OCI-LY3 (cell line): Measurements from ENCODE around the gene TAF10.

Experiments
- H2AFZ ChIP-seq: fragments of 200-600, 300-600 bp; shearing (Covaris generic); 2 replicates; pipeline ENCODE4 v1.6.0; 2014; ENCODE audit warnings: antibody characterized with exemption, low read depth, low read length
- H3K27ac ChIP-seq: fragments of 200-600, 300-600 bp; sonication (generic); 2 replicates; pipeline ENCODE4 v1.5.1; 2014; ENCODE audit warnings: mild to moderate bottlenecking, low read length, moderate library complexity, mixed read lengths
- H3K27me3 ChIP-seq: fragments of 200-600, 300-600 bp; sonication (generic); 2 replicates; pipeline ENCODE4 v1.6.1; 2014; ENCODE audit warnings: low read depth, low read length, mixed read lengths
- H3K36me3 ChIP-seq: fragments of 200-600, 300-600 bp; sonication (generic); replicated peaks from 2 replicates; pipeline ENCODE3; 2014; ENCODE audit warnings: low read depth, low read length, mixed read lengths
- H3K4me1 ChIP-seq: fragments of 300-600, 200-600 bp; sonication (generic); 2 replicates; pipeline ENCODE4 v1.6.1; 2014; ENCODE audit warnings: low read length, mixed read lengths
- H3K4me2 ChIP-seq: fragments of 200-600, 300-600 bp; sonication (generic); 2 replicates; pipeline ENCODE4 v1.6.1; 2014; ENCODE audit warnings: low read length, mixed read lengths
- H3K4me3 ChIP-seq: fragments of 300-600, 200-600 bp; sonication (generic); 2 replicates; pipeline ENCODE4 v1.5.1; 2014; ENCODE audit warnings: antibody characterized with exemption, mild to moderate bottlenecking, low read length, moderate library complexity
- H3K79me2 ChIP-seq: fragments of 300-600, 200-600 bp; shearing (Covaris generic); 2 replicates; pipeline ENCODE4 v1.6.1; 2014; ENCODE audit warnings: mild to moderate bottlenecking, low read length, mixed read lengths
- H3K9ac ChIP-seq: fragments of 300-600, 200-600 bp; shearing (Covaris generic); 2 replicates; pipeline ENCODE4 v1.6.0; 2014; ENCODE audit warnings: mild to moderate bottlenecking, low read length, moderate library complexity
- H3K9me3 ChIP-seq: fragments of 200-600, 300-600 bp; shearing (Covaris generic); 2 replicates; pipeline ENCODE4 v1.6.1; 2014; ENCODE audit warnings: low read length, mixed read lengths; ENCODE audit not compliant: insufficient read depth
- H4K20me1 ChIP-seq: fragments of 200-600, 300-600 bp; sonication (generic); 2 replicates; pipeline ENCODE4 v1.6.1; 2016; ENCODE audit warnings: low read length, mixed read lengths; ENCODE audit not compliant: insufficient read depth
- EZH2phosphoT487 ChIP-seq: fragments of 200-600 bp; shearing (Covaris generic); IDR thresholded peaks from 2 replicates; pipeline ENCODE4 v1.6.1; 2018; ENCODE audit warnings: antibody characterized with exemption, mixed run types, low read depth
- TF ChIP-seq, protein P1 (sequence below): fragments of 200-600, 300-600 bp; sonication (generic); IDR thresholded peaks from 2 replicates; pipeline ENCODE4 v1.5.1; 2014; ENCODE audit warnings: antibody characterized with exemption, low read length, low read depth

The TAF10 gene

DNA sequence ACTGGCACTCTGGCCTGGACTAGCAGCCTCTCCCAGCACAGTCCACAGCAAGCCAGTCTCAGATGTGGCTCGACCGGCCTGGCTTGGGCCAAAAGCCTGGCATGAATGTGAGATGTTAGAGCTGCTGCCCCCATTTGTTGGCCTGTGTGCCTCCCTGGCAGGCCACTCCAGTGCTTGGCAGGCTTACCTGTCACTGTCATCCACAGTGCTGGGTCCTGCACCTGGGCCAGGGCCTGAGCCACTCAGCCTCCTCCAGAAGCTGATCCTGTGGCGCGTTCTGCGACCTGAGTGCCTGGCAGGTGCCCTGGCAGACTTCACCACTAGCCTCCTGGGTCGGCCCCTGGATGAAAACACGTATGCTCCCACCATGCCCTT, 44.7 kb downstream of the TAF10 start:
- H3K4me1 ChIP-seq: no peaks in the 10 kb centered on the region
- no peaks in the 10 kb centered on the region for H3K79me2 ChIP-seq
- no peak overlapping the region for H2AFZ ChIP-seq
- H3K9me3 ChIP-seq: no peaks in the 10 kb centered on the region
- H3K27ac ChIP-seq: no peak overlapping the region
- H3K36me3 ChIP-seq: no peaks in the 10 kb centered on the region
- H3K4me2 ChIP-seq: no peak overlapping the region
- H3K27me3 ChIP-seq: no peaks in the 10 kb centered on the region
- no peak overlapping the region for H3K9ac ChIP-seq
- no peaks in the 10 kb centered on the region for H4K20me1 ChIP-seq
- H3K4me3 ChIP-seq: no peak overlapping the region
- TF ChIP-seq, protein P1, sequence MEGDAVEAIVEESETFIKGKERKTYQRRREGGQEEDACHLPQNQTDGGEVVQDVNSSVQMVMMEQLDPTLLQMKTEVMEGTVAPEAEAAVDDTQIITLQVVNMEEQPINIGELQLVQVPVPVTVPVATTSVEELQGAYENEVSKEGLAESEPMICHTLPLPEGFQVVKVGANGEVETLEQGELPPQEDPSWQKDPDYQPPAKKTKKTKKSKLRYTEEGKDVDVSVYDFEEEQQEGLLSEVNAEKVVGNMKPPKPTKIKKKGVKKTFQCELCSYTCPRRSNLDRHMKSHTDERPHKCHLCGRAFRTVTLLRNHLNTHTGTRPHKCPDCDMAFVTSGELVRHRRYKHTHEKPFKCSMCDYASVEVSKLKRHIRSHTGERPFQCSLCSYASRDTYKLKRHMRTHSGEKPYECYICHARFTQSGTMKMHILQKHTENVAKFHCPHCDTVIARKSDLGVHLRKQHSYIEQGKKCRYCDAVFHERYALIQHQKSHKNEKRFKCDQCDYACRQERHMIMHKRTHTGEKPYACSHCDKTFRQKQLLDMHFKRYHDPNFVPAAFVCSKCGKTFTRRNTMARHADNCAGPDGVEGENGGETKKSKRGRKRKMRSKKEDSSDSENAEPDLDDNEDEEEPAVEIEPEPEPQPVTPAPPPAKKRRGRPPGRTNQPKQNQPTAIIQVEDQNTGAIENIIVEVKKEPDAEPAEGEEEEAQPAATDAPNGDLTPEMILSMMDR: no peak
- no peak for TF ChIP-seq EZH2phosphoT487

DNA sequence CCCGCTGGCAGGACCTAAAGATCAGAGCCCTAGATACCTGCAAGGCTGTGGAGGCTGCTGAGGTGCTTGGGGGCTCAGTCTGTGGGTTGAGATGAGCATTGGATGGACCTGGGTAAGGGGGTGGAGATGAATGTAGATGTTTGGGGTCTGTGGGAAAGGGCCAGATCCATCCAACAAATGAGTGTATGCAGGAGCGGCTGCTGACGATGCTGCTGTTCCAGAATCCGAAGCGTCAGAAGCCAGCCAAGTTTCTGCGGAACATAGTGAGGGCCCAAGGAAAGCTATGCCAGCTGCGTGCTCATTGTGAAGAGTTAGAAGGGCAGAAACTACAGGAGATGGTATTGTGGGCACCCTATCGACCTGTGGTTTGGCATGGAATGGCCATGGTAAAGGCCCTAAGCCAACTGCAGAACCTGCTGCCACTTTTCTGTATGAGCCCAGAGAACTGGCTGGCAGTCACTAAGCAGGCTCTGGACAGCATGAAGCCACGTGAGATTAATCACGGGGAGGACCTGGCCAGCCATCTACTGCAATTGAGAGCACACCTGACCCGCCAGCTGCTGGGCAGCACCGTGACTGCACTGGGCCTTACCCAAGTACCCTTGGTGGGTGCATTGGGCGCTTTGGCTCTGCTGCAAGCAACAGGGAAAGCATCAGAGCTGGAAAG, 45.2 kb downstream of the TAF10 start:
- Histone ChIP-seq H4K20me1 (no peaks in the 10 kb centered on the region), H3K4me1 (no peaks in the 10 kb centered on the region), H3K27ac (no peak overlapping the region), H3K79me2 (no peaks in the 10 kb centered on the region), H3K4me3 (no peak overlapping the region), H3K27me3 (no peaks in the 10 kb centered on the region), H2AFZ (no peak overlapping the region), H3K9ac (no peak overlapping the region), H3K36me3 (no peaks in the 10 kb centered on the region), H3K4me2 (no peak overlapping the region), H3K9me3 (no peaks in the 10 kb centered on the region)
- TF ChIP-seq, protein P1: no peak
- no peak for TF ChIP-seq EZH2phosphoT487

- Histone ChIP-seq H4K20me1 (no peaks in the 10 kb centered on the region), H3K4me3 (no peak overlapping the region), H3K4me2 (no peak overlapping the region), H3K36me3 (no peaks in the 10 kb centered on the region), H3K9ac (no peak overlapping the region), H3K27me3 (no peaks in the 10 kb centered on the region), H3K27ac (no peak overlapping the region), H3K9me3 (no peaks in the 10 kb centered on the region), H3K79me2 (no peaks in the 10 kb centered on the region), H3K4me1 (no peaks in the 10 kb centered on the region), H2AFZ (no peak overlapping the region)
- TF ChIP-seq, protein P1: no peak
- no peak for TF ChIP-seq EZH2phosphoT487
Measured at GRCh38 chr11:6565988-6566703, 45.9 kb downstream of the TAF10 start.

DNA sequence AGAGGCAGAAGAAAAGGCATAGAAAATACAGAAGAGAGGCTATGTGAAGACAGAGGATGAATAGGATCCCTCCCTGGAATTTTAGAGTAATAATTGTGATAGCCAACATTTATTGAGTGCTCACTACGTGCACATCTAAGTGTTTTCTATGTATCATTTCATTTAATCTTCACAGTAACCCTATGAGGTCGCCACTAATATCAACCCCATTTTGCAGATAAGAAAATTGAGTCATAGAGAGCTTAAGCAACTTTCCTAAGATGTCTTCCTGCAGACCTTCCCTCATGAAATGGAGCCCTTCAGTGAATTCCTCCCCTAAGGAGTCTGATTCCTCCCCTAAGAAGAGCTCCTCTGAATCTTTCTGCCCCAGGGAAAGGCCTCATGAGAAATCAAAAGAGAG, 46.7 kb downstream of the TAF10 start:
- H3K27ac ChIP-seq: no peak overlapping the region
- no peaks in the 10 kb centered on the region for H3K9me3 ChIP-seq
- no peak overlapping the region for H2AFZ ChIP-seq
- H3K27me3 ChIP-seq: no peaks in the 10 kb centered on the region
- no peaks in the 10 kb centered on the region for H4K20me1 ChIP-seq
- no peak overlapping the region for H3K4me2 ChIP-seq
- no peak overlapping the region for H3K9ac ChIP-seq
- H3K4me3 ChIP-seq: no peak overlapping the region
- H3K36me3 ChIP-seq: no peaks in the 10 kb centered on the region
- no peaks in the 10 kb centered on the region for H3K4me1 ChIP-seq
- TF ChIP-seq, protein P1: no peak
- no peak for TF ChIP-seq EZH2phosphoT487
- H3K79me2 ChIP-seq: no peaks in the 10 kb centered on the region
